ENCODE measurements around the gene PKNOX2. TPM values are rescaled to one million over a fixed set of nuclear protein-coding genes. Genes with fewer than 3 reads are reported as not detected.

Gene PKNOX2
- total and polyA plus RNA-seq, 2 of the 8 experiments (the other 6 are each of a cell fraction or from before 2014, with no cell fraction given) = 2.0 TPM

- H4K8ac ChIP-seq (ENCODE audit: extremely low read depth, insufficient read depth, low read length) = no peak overlapping the region
- CTCF ChIA-PET (ENCODE audit: partially characterized antibody) = interaction anchor here (0.8 to 12.3 kb wide), 4 partner anchors 14 to 242 kb away, joined by 3 to 198 read pairs (median 4); no protein-coding TSS in a partner anchor
- no peak overlapping the region for H2BK120ac ChIP-seq (replicated peaks; ENCODE audit: low read depth, low read length)
- H2AK5ac ChIP-seq (ENCODE audit: low read depth, low read length) = no peak overlapping the region
- no peak overlapping the region for H2BK20ac ChIP-seq (ENCODE audit: low read length)
- FAIRE-seq (no peak), DNase-seq (ENCODE audit: low read depth in 1 of 2, low spot score in 2 of 2) (no peak)
- POLR2A ChIA-PET (ENCODE audit: partially characterized antibody) = no interaction called here
- no peaks in the 10 kb centered on the region; a peak in 2 of 7 replicates for H3K4me1 ChIP-seq (replicated peaks in 1 of 4; ENCODE audit: control insufficient read depth in 3 of 4, insufficient read depth in 4 of 4, low read length in 3 of 4)
- H3K4ac ChIP-seq (replicated peaks; ENCODE audit: insufficient read length, low read depth, low read length) = no peak overlapping the region
- no peaks in the 10 kb centered on the region for H4K20me1 ChIP-seq (replicated peaks in 1 of 2; ENCODE audit: control insufficient read depth in 1 of 2, insufficient read depth in 2 of 2, low read length in 2 of 2)
- no peak overlapping the region for H2AFZ ChIP-seq (ENCODE audit: low read length)
- no peak overlapping the region for H4K5ac ChIP-seq (ENCODE audit: insufficient read length, low read depth, low read length)
- H2BK12ac ChIP-seq (ENCODE audit: low read depth, low read length) = no peak overlapping the region
- no peak overlapping the region for H3K23ac ChIP-seq (ENCODE audit: insufficient read length)
- H3K18ac ChIP-seq (ENCODE audit: extremely low read depth, low read length) = no peak overlapping the region
- no peak overlapping the region for H3K14ac ChIP-seq (ENCODE audit: insufficient read length)
- no peak overlapping the region for H2BK15ac ChIP-seq (ENCODE audit: low read length)
- H2BK5ac ChIP-seq (ENCODE audit: low read depth, low read length) = no peak overlapping the region
- H3K4me2 ChIP-seq (ENCODE audit: insufficient read depth in 1 of 2, low read depth in 2 of 2, low read length in 2 of 2) = no peak overlapping the region
- no peak overlapping the region for H4K91ac ChIP-seq (replicated peaks; ENCODE audit: insufficient read length, low read length)
- H3K79me2 ChIP-seq (ENCODE audit: control insufficient read depth in 1 of 2, insufficient read depth in 2 of 2, low read length in 2 of 2) = no peaks in the 10 kb centered on the region
- H3K36me3 ChIP-seq (ENCODE audit: control insufficient read depth in 2 of 4, insufficient read depth in 4 of 4, low read length in 3 of 4) = no peaks in the 10 kb centered on the region
- no peaks in the 10 kb centered on the region for H3K79me1 ChIP-seq (ENCODE audit: low read depth, low read length)
- no peak overlapping the region for H3K56ac ChIP-seq (replicated peaks; ENCODE audit: insufficient read length, low read depth, low read length)
- H3K27me3 ChIP-seq (replicated peaks in 1 of 4; ENCODE audit: control insufficient read depth in 3 of 4, extremely low read depth in 1 of 4, insufficient read depth in 3 of 4, low read length in 3 of 4) = no peaks in the 10 kb centered on the region
- H3K9ac ChIP-seq (replicated peaks in 1 of 4; ENCODE audit: extremely low read depth in 1 of 4, low read depth in 3 of 4, low read length in 3 of 4) = no peak overlapping the region
- no peak overlapping the region for H3K4me3 ChIP-seq (ENCODE audit: extremely low read depth in 1 of 4, insufficient read depth in 2 of 4, low read depth in 3 of 4, low read length in 4 of 4)
- no peaks in the 10 kb centered on the region; the same call in 1 of the 2 replicates for H3K23me2 ChIP-seq (ENCODE audit: low read depth, low read length)
- H3K9me3 ChIP-seq (ENCODE audit: insufficient read depth in 2 of 2, low read depth in 1 of 2, low read length in 1 of 2) = no peaks in the 10 kb centered on the region
- H3K27ac ChIP-seq (ENCODE audit: low read depth, low read length) = no peak overlapping the region
- WGBS, 2 experiments (ENCODE audit: extremely low coverage in 1 of 2, insufficient coverage in 1 of 2, insufficient read length in 1 of 2, insufficient replicate concordance in 2 of 2, low coverage in 1 of 2, low lambda C conversion rate in 2 of 2, missing lambda C conversion rate in 1 of 2) = 86% methylated on average over 8 of the region's 8 CpGs; no CpG with 5 or more reads in 1 of the 2 experiments
- TF ChIP-seq GTF2F1 (IDR thresholded peaks at IDR 0.05; ENCODE audit: borderline replicate concordance, low read depth, low read length) (no peak), GABPA (IDR thresholded peaks at IDR 0.05; ENCODE audit: borderline replicate concordance, insufficient read depth, low read length) (no peak), JUN (IDR thresholded peaks at IDR 0.05; ENCODE audit: low read depth, low read length) (no peak), SP1 (IDR thresholded peaks at IDR 0.05; ENCODE audit: low read depth, low read length) (no peak), CTBP2 (IDR thresholded peaks at IDR 0.05; ENCODE audit: borderline replicate concordance, insufficient read depth, insufficient read length, low read length) (no peak), KDM1A (IDR thresholded peaks at IDR 0.05; ENCODE audit: borderline replicate concordance, low read length) (no peak), KDM5A (IDR thresholded peaks at IDR 0.05; ENCODE audit: low read length) (no peak), BACH1 (IDR thresholded peaks at IDR 0.05; ENCODE audit: low read length) (no peak), EP300 (IDR thresholded peaks at IDR 0.05; ENCODE audit: borderline replicate concordance in 1 of 2, low read depth in 2 of 2, low read length in 2 of 2) (no peak), CTCF (IDR thresholded peaks at IDR 0.05; ENCODE audit: control extremely low read depth in 1 of 3, insufficient read depth in 1 of 3, low read depth in 1 of 3, low read length in 3 of 3) (no peak)
Observed at GRCh38 chr11:125332821-125333220, 168.3 kb downstream of the PKNOX2 start.

All from H1 (cell line).